H1 (cell line): ENCODE measurements around the gene ATP11A. TPM values are rescaled to one million over a fixed set of nuclear protein-coding genes. Genes with fewer than 3 reads are reported as not detected.

ENCODE experiments used
- CHD7 ChIP-seq: fragments of 300-600 bp; sonication (generic); IDR thresholded peaks from 2 replicates; pipeline ENCODE4 v1.7.1; 2012; ENCODE audit warnings: low read length, moderate library complexity, mild to moderate bottlenecking, inconsistent platforms; ENCODE audit not compliant: insufficient replicate concordance
- EZH2 ChIP-seq: fragments of 200-600 bp; sonication (generic); IDR thresholded peaks from 2 replicates; pipeline ENCODE4 v1.7.1; 2012; ENCODE audit warnings: low read depth, mild to moderate bottlenecking, moderate library complexity, low read length, inconsistent platforms; ENCODE audit not compliant: severe bottlenecking
- HDAC6 ChIP-seq: IDR thresholded peaks from one replicate; pipeline ENCODE4 v1.7.1; 2012; ENCODE audit warnings: low read depth, mild to moderate bottlenecking, inconsistent platforms, low read length, moderate library complexity
- KDM1A ChIP-seq: fragments of 200-600, 300-600 bp; sonication (generic); IDR thresholded peaks from 2 replicates; pipeline ENCODE4 v1.7.1; 2016; ENCODE audit warnings: mild to moderate bottlenecking, low read length, borderline replicate concordance
- POLR2AphosphoS5 ChIP-seq: IDR thresholded peaks from 2 replicates; pipeline ENCODE4 v1.6.1; 2011; ENCODE audit warnings: low read depth, low read length
- RNF2 ChIP-seq: fragments of 200-900, 300-1000 bp; sonication (generic); IDR thresholded peaks from 2 replicates; pipeline ENCODE4 v1.7.1; 2016; ENCODE audit warnings: borderline replicate concordance, low read depth, mild to moderate bottlenecking, antibody characterized with exemption, low read length; ENCODE audit not compliant: poor library complexity, severe bottlenecking; ENCODE audit errors: missing control alignments
- SP4 ChIP-seq: IDR thresholded peaks from 2 replicates; pipeline ENCODE4 v1.6.1; 2012; ENCODE audit warnings: low read length, inconsistent platforms
- TAF1 ChIP-seq: IDR thresholded peaks from 2 replicates; pipeline ENCODE4 v1.6.1; 2011; ENCODE audit warnings: mild to moderate bottlenecking, low read depth, low read length
- polyA plus RNA-seq, 7 experiments: library from polyadenylated mRNA; depleted of rRNA in 3 of 7; stranded (reverse) in 5 of 7; unstranded in 2 of 7; fragments of >200 nt in 5 of 7; fragments of 200-250 nt in 2 of 7; gene quantifications; 1 replicate in 5 of 7; 2 replicates in 1 of 7; 4 replicates in 1 of 7; pipeline versions ENCODE4 v1.2.1 to v1.2.3, GENCODE V29; 2011 to 2013; ENCODE audit warnings: missing spikeins in 2 of 7, mixed read lengths in 2 of 7
- total RNA-seq: library from RNA; stranded (reverse); fragmentation: NEBNext Ultra II Directional; extraction: Animal tissue kit (Norgen Biotek cat#: 25700); gene quantifications from 2 replicates; pipeline ENCODE4 v1.2.1, GENCODE V29; 2021
- TF ChIP-seq, protein P1 (sequence below): IDR thresholded peaks from 2 replicates; pipeline ENCODE4 v1.6.1; 2011; ENCODE audit warnings: low read depth, mild to moderate bottlenecking, low read length; ENCODE audit not compliant: insufficient read depth

Gene ATP11A
- total and polyA plus RNA-seq, 2 of the 8 experiments (the other 6 are each of a cell fraction or from before 2014, with no cell fraction given), result 28.8 to 72.9 TPM

DNA sequence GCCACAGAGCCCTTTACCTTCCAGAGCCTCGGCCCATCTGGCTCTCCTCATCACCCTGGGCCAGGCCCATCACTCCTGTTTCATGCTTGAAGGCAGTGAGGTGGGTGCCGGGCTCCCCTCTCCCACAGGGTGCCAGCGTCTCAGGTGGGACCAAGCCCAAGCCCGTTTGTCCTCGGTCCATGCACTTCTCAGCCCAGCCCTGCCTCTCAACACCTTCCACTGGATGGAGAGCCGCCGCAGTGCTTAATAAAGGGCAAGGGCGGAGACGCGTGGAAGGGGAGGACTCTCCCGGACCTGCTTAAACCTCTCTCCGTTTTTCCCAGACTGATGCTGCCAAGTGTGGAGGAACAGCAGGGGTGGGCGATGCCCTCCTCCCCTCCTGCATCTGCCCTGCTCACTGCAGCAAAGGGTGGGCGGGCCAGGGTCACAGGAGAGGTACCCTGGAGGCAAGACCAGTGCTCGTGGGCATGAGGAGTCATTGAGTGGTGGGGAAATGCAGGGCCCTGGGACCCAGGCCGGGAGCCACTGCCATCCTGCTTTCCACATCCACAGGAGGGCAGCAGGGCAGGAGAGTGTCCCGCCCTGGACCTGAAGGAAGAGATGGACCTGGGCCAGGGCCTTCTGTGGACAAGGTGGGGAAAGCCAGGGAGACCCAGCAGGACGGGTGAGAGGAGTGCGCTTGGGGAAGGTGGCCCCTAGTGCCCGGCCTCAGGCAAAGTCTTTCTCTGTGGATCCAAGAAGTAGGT lies 9.7 kb upstream of the ATP11A start (continued):
- no peak for TF ChIP-seq CHD7
- no peak for TF ChIP-seq SP4
- no peak for TF ChIP-seq KDM1A
- no peak for TF ChIP-seq RNF2
- no peak for TF ChIP-seq TAF1
- TF ChIP-seq POLR2AphosphoS5, result no peak
- TF ChIP-seq, protein P1, sequence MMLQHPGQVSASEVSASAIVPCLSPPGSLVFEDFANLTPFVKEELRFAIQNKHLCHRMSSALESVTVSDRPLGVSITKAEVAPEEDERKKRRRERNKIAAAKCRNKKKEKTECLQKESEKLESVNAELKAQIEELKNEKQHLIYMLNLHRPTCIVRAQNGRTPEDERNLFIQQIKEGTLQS, result no peak
- TF ChIP-seq EZH2, result no peak
- TF ChIP-seq HDAC6, result no peak
